Measurements from ENCODE around the gene MEGF11.

The MEGF11 gene

GRCh38 chr15:66253418-66254088, at the start of gene MEGF11:
MEGF11 (minus strand) TSS chr15:66253750; CDS start chr15:66128403, 125,347 bp downstream.
- H3K4me3 Mint-ChIP-seq = peak within 1 kb of the TSS; percentile 79
- peaks cover 20% of the 10 kb centered on the region for H3K4me1 Mint-ChIP-seq
- no peak for ATAC-seq
- H3K36me3 Mint-ChIP-seq = no peaks in the 10 kb centered on the region
- H3K27me3 Mint-ChIP-seq = peaks cover 72% of the 10 kb centered on the region
- peak within 1 kb of the TSS; percentile 23 for H3K27ac Mint-ChIP-seq
- H3K9me3 Mint-ChIP-seq = no peaks in the 10 kb centered on the region

- Mint-ChIP-seq H3K36me3 (peaks cover 30% of the 10 kb centered on the region), H3K9me3 (no peaks in the 10 kb centered on the region), H3K27ac (no peak overlapping the region), H3K27me3 (no peaks in the 10 kb centered on the region), H3K4me3 (no peak overlapping the region), H3K4me1 (no peaks in the 10 kb centered on the region)
- ATAC-seq = no peak
These were observed 49.1 kb upstream of the MEGF11 start for GRCh38 chr15:66302489-66303278.

- H3K36me3 Mint-ChIP-seq = peaks cover 26% of the 10 kb centered on the region
- peaks cover 13% of the 10 kb centered on the region for H3K4me1 Mint-ChIP-seq
- no peak for ATAC-seq
- H3K9me3 Mint-ChIP-seq = no peaks in the 10 kb centered on the region
- H3K27me3 Mint-ChIP-seq = no peaks in the 10 kb centered on the region
- H3K27ac Mint-ChIP-seq = no peak overlapping the region
- no peak overlapping the region for H3K4me3 Mint-ChIP-seq
These were observed 45.3 kb upstream of the MEGF11 start for GRCh38 chr15:66298803-66299251.

GRCh38 chr15:66296186-66296585, 42.6 kb upstream of the MEGF11 start:
- Mint-ChIP-seq H3K36me3 (peaks cover 17% of the 10 kb centered on the region), H3K9me3 (no peaks in the 10 kb centered on the region), H3K27ac (no peak overlapping the region), H3K4me3 (no peak overlapping the region), H3K4me1 (peaks cover 26% of the 10 kb centered on the region), H3K27me3 (no peaks in the 10 kb centered on the region)
- no peak for ATAC-seq

GRCh38 chr15:66294932-66295235, 41.3 kb upstream of the MEGF11 start:
- peaks cover 36% of the 10 kb centered on the region for H3K4me1 Mint-ChIP-seq
- H3K36me3 Mint-ChIP-seq = peaks cover 10% of the 10 kb centered on the region
- no peak for ATAC-seq
- peak overlapping the region; percentile 83 for H3K4me3 Mint-ChIP-seq
- no peaks in the 10 kb centered on the region for H3K9me3 Mint-ChIP-seq
- peak overlapping the region; percentile 92 for H3K27ac Mint-ChIP-seq
- H3K27me3 Mint-ChIP-seq = no peaks in the 10 kb centered on the region

- ATAC-seq = peak; percentile 65
- H3K4me1 Mint-ChIP-seq = peaks cover 36% of the 10 kb centered on the region
- peak overlapping the region; percentile 83 for H3K4me3 Mint-ChIP-seq
- H3K27ac Mint-ChIP-seq = peak overlapping the region; percentile 92
- no peaks in the 10 kb centered on the region for H3K9me3 Mint-ChIP-seq
- no peaks in the 10 kb centered on the region for H3K27me3 Mint-ChIP-seq
- peaks cover 9% of the 10 kb centered on the region for H3K36me3 Mint-ChIP-seq
These were observed 40.8 kb upstream of the MEGF11 start for GRCh38 chr15:66294157-66294931.

GRCh38 chr15:66293419-66294156, 40.0 kb upstream of the MEGF11 start, which contains the start of gene DIS3L:
DIS3L (plus strand) TSS chr15:66293568; CDS start chr15:66293597, 29 bp downstream.
- peak; percentile 91 for ATAC-seq
- H3K27me3 Mint-ChIP-seq = no peaks in the 10 kb centered on the region
- no peaks in the 10 kb centered on the region for H3K9me3 Mint-ChIP-seq
- peak within 1 kb of the TSS; percentile 83 for H3K4me3 Mint-ChIP-seq
- peaks cover 1% of the 10 kb centered on the region for H3K36me3 Mint-ChIP-seq
- H3K27ac Mint-ChIP-seq = peak within 1 kb of the TSS; percentile 92
- peaks cover 36% of the 10 kb centered on the region for H3K4me1 Mint-ChIP-seq

GRCh38 chr15:66292571-66293418, 39.2 kb upstream of the MEGF11 start:
- no peak for ATAC-seq
- no peaks in the 10 kb centered on the region for H3K9me3 Mint-ChIP-seq
- H3K36me3 Mint-ChIP-seq = no peaks in the 10 kb centered on the region
- peak overlapping the region; percentile 82 for H3K4me3 Mint-ChIP-seq
- no peaks in the 10 kb centered on the region for H3K27me3 Mint-ChIP-seq
- H3K27ac Mint-ChIP-seq = peak overlapping the region; percentile 92
- H3K4me1 Mint-ChIP-seq = peaks cover 36% of the 10 kb centered on the region

- peak overlapping the region; percentile 92 for H3K27ac Mint-ChIP-seq
- no peak for ATAC-seq
- H3K9me3 Mint-ChIP-seq = no peaks in the 10 kb centered on the region
- no peaks in the 10 kb centered on the region for H3K36me3 Mint-ChIP-seq
- H3K27me3 Mint-ChIP-seq = no peaks in the 10 kb centered on the region
- H3K4me1 Mint-ChIP-seq = peaks cover 36% of the 10 kb centered on the region
- peak overlapping the region; percentile 82 for H3K4me3 Mint-ChIP-seq
These were observed 38.4 kb upstream of the MEGF11 start for GRCh38 chr15:66291816-66292570.

- Mint-ChIP-seq H3K36me3 (no peaks in the 10 kb centered on the region), H3K27me3 (no peaks in the 10 kb centered on the region), H3K4me1 (peaks cover 36% of the 10 kb centered on the region), H3K9me3 (no peaks in the 10 kb centered on the region), H3K27ac (no peak overlapping the region), H3K4me3 (no peak overlapping the region)
- ATAC-seq = no peak
These were observed 37.0 kb upstream of the MEGF11 start for GRCh38 chr15:66290518-66290917.

- Mint-ChIP-seq H3K4me3 (no peak overlapping the region), H3K27ac (no peak overlapping the region), H3K27me3 (no peaks in the 10 kb centered on the region), H3K9me3 (no peaks in the 10 kb centered on the region), H3K4me1 (peaks cover 35% of the 10 kb centered on the region), H3K36me3 (no peaks in the 10 kb centered on the region)
- ATAC-seq = no peak
These were observed 36.5 kb upstream of the MEGF11 start for GRCh38 chr15:66290007-66290406.

- no peaks in the 10 kb centered on the region for H3K9me3 Mint-ChIP-seq
- H3K27ac Mint-ChIP-seq = no peak overlapping the region
- H3K36me3 Mint-ChIP-seq = no peaks in the 10 kb centered on the region
- H3K27me3 Mint-ChIP-seq = no peaks in the 10 kb centered on the region
- H3K4me3 Mint-ChIP-seq = no peak overlapping the region
- H3K4me1 Mint-ChIP-seq = peaks cover 23% of the 10 kb centered on the region
- no peak for ATAC-seq
These were observed 35.1 kb upstream of the MEGF11 start for GRCh38 chr15:66288551-66289185.

GRCh38 chr15:66288093-66288492, 34.5 kb upstream of the MEGF11 start:
- Mint-ChIP-seq H3K4me3 (no peak overlapping the region), H3K9me3 (no peaks in the 10 kb centered on the region), H3K4me1 (peaks cover 23% of the 10 kb centered on the region)

More at GRCh38 chr15:66288093-66288492, 34.5 kb upstream of the MEGF11 start:
- no peaks in the 10 kb centered on the region for H3K27me3 Mint-ChIP-seq
- H3K27ac Mint-ChIP-seq = no peak overlapping the region
- no peaks in the 10 kb centered on the region for H3K36me3 Mint-ChIP-seq
- no peak for ATAC-seq
